Neural progenitor cell (in vitro differentiated cells): ENCODE measurements around the gene TTYH1.

Source experiments
- CTCF ChIP-seq: fragments of 200-600 bp; sonication (generic); IDR thresholded peaks from 2 replicates; pipeline ENCODE4 v1.5.1; 2017; ENCODE audit warnings: antibody characterized with exemption, mild to moderate bottlenecking
- EZH2 ChIP-seq: fragments of 200-600 bp; sonication (generic); IDR thresholded peaks from 2 replicates; pipeline ENCODE4 v1.6.1; 2017; ENCODE audit warnings: antibody characterized with exemption, mild to moderate bottlenecking, moderate library complexity

- TF ChIP-seq CTCF = no peak
- no peak for TF ChIP-seq EZH2
Measured at GRCh38 chr19:54421521-54421920, 6.3 kb downstream of the TTYH1 start.
